A673 (cell line): Measurements from ENCODE around the gene EIF5A. TPM values are rescaled to one million over a fixed set of nuclear protein-coding genes. Genes with fewer than 3 reads are reported as not detected.

Experiments used
- BruUV-seq: library from RNA; stranded (reverse); fragments of 400-500 nt; replicated peaks from 2 replicates; lab custom pipeline; 2021; lab: Mats Ljungman, UMichigan
- CTCF ChIA-PET: fragments of 300-600 bp; sonication (Branson Sonifier 250); formaldehyde crosslinking; loops from one replicate; lab custom pipeline; 2022; ENCODE audit warnings: antibody characterized with exemption; lab: Charles Lee
- POLR2A ChIA-PET: fragments of 300-600 bp; sonication (Branson Sonifier 250); formaldehyde crosslinking; loops from one replicate; lab custom pipeline; 2022; ENCODE audit warnings: antibody characterized with exemption; ENCODE audit not compliant: low non-redundant PET; lab: Charles Lee
- DNase-seq: peaks from one replicate; pipeline ENCODE4 v3.0.0-alpha.2; 2015; ENCODE audit warnings: low spot score
- H3K27ac ChIP-seq: fragments of 200-600 bp; sonication (generic); 2 replicates; pipeline ENCODE4 v1.5.1; 2016; ENCODE audit warnings: mixed run types, low read depth, mild to moderate bottlenecking, mixed read lengths, antibody characterized with exemption, low read length; ENCODE audit not compliant: poor library complexity, severe bottlenecking
- H3K27me3 ChIP-seq: fragments of 200-600 bp; sonication (generic); replicated peaks from 2 replicates; pipeline ENCODE4 v1.6.1; 2017; ENCODE audit warnings: mixed run types, low read depth, mild to moderate bottlenecking, mixed read lengths, antibody characterized with exemption, low read length; ENCODE audit not compliant: insufficient read depth, poor library complexity
- H3K36me3 ChIP-seq: fragments of 200-600 bp; sonication (generic); 2 replicates; pipeline ENCODE4 v1.6.1; 2016; ENCODE audit warnings: mixed run types, mild to moderate bottlenecking, mixed read lengths, antibody characterized with exemption, low read length; ENCODE audit not compliant: insufficient read depth, poor library complexity, severe bottlenecking
- H3K4me1 ChIP-seq: fragments of 200-600 bp; sonication (generic); 2 replicates; pipeline ENCODE4 v1.6.1; 2017; ENCODE audit warnings: mixed run types, mild to moderate bottlenecking, mixed read lengths, antibody characterized with exemption, low read length; ENCODE audit not compliant: insufficient read depth, poor library complexity, severe bottlenecking
- H3K4me3 ChIP-seq: fragments of 200-600 bp; sonication (generic); 2 replicates; pipeline ENCODE4 v1.5.1; 2016; ENCODE audit warnings: low read depth, mixed run types, mild to moderate bottlenecking, mixed read lengths, low read length; ENCODE audit not compliant: poor library complexity, severe bottlenecking
- H3K9me3 ChIP-seq: fragments of 200-600 bp; sonication (generic); 2 replicates; pipeline ENCODE4 v1.6.1; 2016; ENCODE audit warnings: mixed run types, low read depth, mild to moderate bottlenecking, mixed read lengths, antibody characterized with exemption, low read length; ENCODE audit not compliant: poor library complexity, severe bottlenecking
- CTCF ChIP-seq: fragments of 300-800, 200-600 bp; sonication (generic); conservative IDR thresholded peaks from 2 replicates; pipeline ENCODE4 v1.5.1; 2017; ENCODE audit warnings: low read depth, mild to moderate bottlenecking, antibody characterized with exemption, low read length, moderate library complexity, mixed read lengths
- EZH2 ChIP-seq: fragments of 200-600 bp; sonication (generic); IDR thresholded peaks from 2 replicates; pipeline ENCODE4 v1.6.1; 2017; ENCODE audit warnings: borderline replicate concordance, low read depth, mild to moderate bottlenecking, mixed read lengths, antibody characterized with exemption, low read length; ENCODE audit not compliant: poor library complexity, severe bottlenecking
- intact Hi-C: fragments of 100-400 bp; cut with micrococcal nuclease; formaldehyde crosslinking; loops from one replicate; pipeline ENCODE4 v1.10.0; 2022; ENCODE audit not compliant: unreplicated experiment
- total RNA-seq: library from RNA; stranded (reverse); gene quantifications from 2 replicates; pipeline ENCODE4 v1.2.3, GENCODE V29; 2021

The EIF5A gene
- total RNA-seq, 1 experiment from 2014 or later, result 1,128 TPM

GRCh38 chr17:7325031-7325528 is 17.7 kb downstream of the EIF5A start:
- BruUV-seq, result no TSS peak
- no peak overlapping the region for H3K4me3 ChIP-seq
- H3K27me3 ChIP-seq, result no peaks in the 10 kb centered on the region
- intact Hi-C loops, result no loop called here
- no peaks in the 10 kb centered on the region for H3K9me3 ChIP-seq
- H3K27ac ChIP-seq, result no peak overlapping the region
- DNase-seq, result no peak
- ChIA-PET CTCF (no interaction called here), POLR2A (no interaction called here)
- TF ChIP-seq CTCF (no peak), EZH2 (no peak)
- H3K4me1 ChIP-seq, result peaks cover 13% of the 10 kb centered on the region
- peaks cover 52% of the 10 kb centered on the region for H3K36me3 ChIP-seq

- Histone ChIP-seq H3K27me3 (no peaks in the 10 kb centered on the region), H3K9me3 (no peaks in the 10 kb centered on the region), H3K27ac (no peak overlapping the region), H3K36me3 (peaks cover 49% of the 10 kb centered on the region), H3K4me1 (peaks cover 19% of the 10 kb centered on the region), H3K4me3 (no peak overlapping the region)
- no TSS peak for BruUV-seq
- TF ChIP-seq CTCF (no peak), EZH2 (no peak)
- no peak for DNase-seq
- intact Hi-C loops, result no loop called here
- CTCF ChIA-PET, result no interaction called here
- POLR2A ChIA-PET, result no interaction called here
Measured at GRCh38 chr17:7326186-7326585, 18.8 kb downstream of the EIF5A start.

- POLR2A ChIA-PET, result no interaction called here
- CTCF ChIA-PET, result interaction anchor here (0.6 kb wide), 1 partner anchor 282 kb away, joined by 5 read pairs; no protein-coding TSS in a partner anchor
- Histone ChIP-seq H3K9me3 (no peaks in the 10 kb centered on the region), H3K27me3 (no peaks in the 10 kb centered on the region), H3K4me3 (no peak overlapping the region), H3K4me1 (peaks cover 19% of the 10 kb centered on the region), H3K36me3 (peaks cover 42% of the 10 kb centered on the region), H3K27ac (no peak overlapping the region)
- intact Hi-C loops, result no loop called here
- no peak for DNase-seq
- TF ChIP-seq CTCF (no peak), EZH2 (no peak)
- BruUV-seq, result no TSS peak
Measured at GRCh38 chr17:7327056-7327455, 19.6 kb downstream of the EIF5A start.
